Stomach (tissue), 9 donors: ENCODE data around the gene JAKMIP1. TPM values are rescaled to one million over a fixed set of nuclear protein-coding genes. Genes with fewer than 3 reads are reported as not detected.

ENCODE experiments used
- DNase-seq, 2 donors: peaks; one replicate each; pipeline versions ENCODE4 v3.0.0 to v3.0.0-alpha.2; 2013 to 2019
- H3K27ac ChIP-seq, 5 donors: fragments of 200-600 bp in 4 of 5; sonication (generic) in 4 of 5; one replicate each; pipeline ENCODE4 v1.5.1; 2013 to 2019; ENCODE audit warnings: mild to moderate bottlenecking in 1 of 5, moderate library complexity in 1 of 5
- H3K27me3 ChIP-seq, 3 donors: fragments of 200-600 bp; sonication (generic); one replicate each; pipeline ENCODE4 v1.5.1; 2017 to 2019; ENCODE audit warnings: mixed run types in 1 of 3
- H3K36me3 ChIP-seq, 4 donors: fragments of 200-600 bp; sonication (generic); 1 replicate in 3 of 4; 2 replicates in 1 of 4; pipeline ENCODE4 v1.5.1; 2016 to 2019
- H3K4me1 ChIP-seq, 4 donors: fragments of 200-600 bp; sonication (generic); one replicate each; pipeline ENCODE4 v1.5.1; 2016 to 2019
- H3K4me3 ChIP-seq, 4 donors: fragments of 200-600 bp; sonication (generic) in 3 of 4; one replicate each; pipeline ENCODE4 v1.5.1; 2016 to 2019; ENCODE audit warnings: mild to moderate bottlenecking in 1 of 4
- H3K9me3 ChIP-seq, 4 donors: fragments of 200-600 bp; sonication (generic); one replicate each; pipeline ENCODE4 v1.5.1; 2016 to 2019
- CTCF ChIP-seq, 7 experiments: fragments of 450-650 bp in 4 of 7; fragments of 200-600 bp in 3 of 7; sonication (generic) in 3 of 7; IDR thresholded peaks; one replicate each; pipeline ENCODE4 v1.5.1; 2016 to 2019; ENCODE audit warnings: antibody characterized with exemption in 7 of 7, control low read depth in 2 of 7, mild to moderate bottlenecking in 1 of 7
- EP300 ChIP-seq: sonication (generic); formaldehyde crosslinking; IDR thresholded peaks from one replicate; pipeline ENCODE4 v1.6.1; 2017; ENCODE audit warnings: antibody characterized with exemption
- POLR2A ChIP-seq, 4 donors: fragments of 450-650 bp; IDR thresholded peaks; one replicate each; pipeline ENCODE4 v1.6.1; 2016; ENCODE audit warnings: antibody characterized with exemption in 4 of 4, control low read depth in 2 of 4, mild to moderate bottlenecking in 1 of 4, moderate library complexity in 1 of 4
- POLR2AphosphoS5 ChIP-seq, 3 donors: sonication (generic); formaldehyde crosslinking; IDR thresholded peaks; one replicate each; pipeline ENCODE4 v1.6.1; 2016; ENCODE audit warnings: antibody characterized with exemption in 3 of 3
- WGBS, 5 donors: extraction: QIAGEN DNeasy Blood & Tissue Kit in 3 of 5; methylation state at CpG; one replicate each; pipeline versions ENCODE4 v1.1.5 to v1.1.7; 2013 to 2018; 5-methylcytosine and 5-hydroxymethylcytosine counted together
- intact Hi-C: fragments of 100-400 bp; cut with DNase I; formaldehyde crosslinking; loops from one replicate; pipeline ENCODE4 v1.15.1; 2023; ENCODE audit warnings: low total_unique reads
- polyA plus RNA-seq, 3 donors: library from polyadenylated mRNA; stranded (reverse); fragments of 200-250 nt; gene quantifications; one replicate each; pipeline ENCODE4 v1.2.3, GENCODE V29; 2013
- total RNA-seq, 5 donors: library from RNA; depleted of rRNA; stranded (reverse); fragments of >200 nt; gene quantifications; one replicate each; pipeline versions ENCODE4 v1.1.0 to v1.2.3, GENCODE V29; 2014 to 2016
- donor health status: healthy with polysubstance abuse.
- donor health status: Bipolar disorder and iron deficiency.
- donor health status: healthy.

The JAKMIP1 gene
- total and polyA plus RNA-seq, 8 donors = 0.18 to 10.3 (median 0.54) TPM; not detected in 2

DNA sequence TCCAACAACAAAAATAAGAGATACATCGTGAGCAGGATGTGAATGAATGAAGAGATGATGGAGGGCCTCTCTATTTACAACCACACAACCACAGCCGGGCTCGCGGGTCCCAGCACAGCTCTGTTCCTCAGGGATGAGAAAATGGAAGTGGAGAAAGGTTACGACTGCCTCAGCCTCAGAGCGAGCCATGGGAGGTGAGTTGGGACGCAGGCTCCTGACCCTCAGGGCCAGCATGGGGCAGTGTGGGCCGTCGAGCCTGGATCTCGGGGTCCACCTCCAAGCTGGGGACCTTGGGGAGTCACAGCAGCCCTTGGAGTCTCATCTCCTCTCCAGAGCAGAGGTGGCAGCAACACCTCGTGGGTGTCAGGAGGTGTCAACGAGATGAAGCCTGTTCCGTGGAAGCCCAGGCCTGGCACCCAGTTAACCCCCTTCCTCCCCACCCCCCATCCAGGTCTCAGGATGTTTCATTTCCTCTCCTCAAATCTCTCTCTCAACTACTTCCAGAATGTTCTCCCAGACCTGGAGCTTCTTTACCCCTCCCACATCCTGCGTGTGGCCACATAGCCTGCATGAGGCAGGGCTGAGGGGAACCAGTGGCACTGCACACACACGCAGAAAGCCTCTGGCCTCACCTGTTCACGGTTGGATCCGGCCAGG lies 208.1 kb downstream of the JAKMIP1 start:
- 72 to 79% (median 78%) methylated on average over 16 to 17 of the region's 17 CpGs for WGBS, 5 donors
- no peak overlapping the region for H3K27ac ChIP-seq
- no peaks in the 10 kb centered on the region for H3K4me1 ChIP-seq
- peaks cover 0 to 58% (median 4%) of the 10 kb centered on the region in 3 donors for H3K27me3 ChIP-seq
- H3K4me3 ChIP-seq = no peak overlapping the region
- H3K36me3 ChIP-seq = no peaks in the 10 kb centered on the region
- intact Hi-C loops = no loop called here
- TF ChIP-seq EP300 (no peak), POLR2A (IDR thresholded peaks at IDR 0.05) (no peak), POLR2AphosphoS5 (IDR thresholded peaks at IDR 0.05) (no peak), CTCF (IDR thresholded peaks at IDR 0.05) (no peak)
- DNase-seq = no peak
- no peaks in the 10 kb centered on the region for H3K9me3 ChIP-seq

- H3K9me3 ChIP-seq = no peaks in the 10 kb centered on the region
Measured at GRCh38 chr4:5991405-5991804, 208.9 kb downstream of the JAKMIP1 start.

DNA sequence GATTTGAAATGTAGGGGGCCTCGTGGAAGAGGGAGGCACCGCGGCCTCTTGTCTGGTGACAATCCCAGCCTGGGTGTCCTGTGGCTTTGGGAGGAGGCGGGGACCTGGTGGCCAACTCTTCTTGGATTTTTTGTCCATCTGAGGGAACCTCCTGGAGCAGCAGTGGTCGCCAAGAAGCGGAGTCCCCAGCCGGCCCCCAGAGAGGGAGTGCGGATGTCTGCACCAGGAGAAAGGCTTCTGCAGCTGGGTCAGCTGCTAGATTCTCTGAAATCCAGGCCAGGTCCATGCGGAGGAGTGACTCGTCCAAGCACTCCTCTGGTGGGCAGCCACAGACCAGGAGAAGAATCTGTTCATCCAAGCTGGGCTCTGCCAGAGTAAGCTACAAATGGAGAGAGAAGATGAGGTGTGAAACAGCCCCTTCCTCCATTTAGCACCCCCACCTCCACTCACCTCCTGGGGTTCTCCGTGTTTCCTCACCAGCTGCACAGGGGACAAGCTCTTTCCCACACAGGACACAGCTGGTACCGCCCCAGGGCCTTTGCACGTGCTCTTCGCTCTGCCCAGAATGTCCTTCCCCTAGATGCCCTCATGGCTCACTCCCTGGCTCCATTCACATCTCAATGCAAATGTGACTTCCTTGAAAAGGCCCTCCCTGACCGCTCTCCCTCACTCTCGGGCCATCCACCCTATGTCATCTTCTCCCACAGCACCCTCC lies 209.7 kb downstream of the JAKMIP1 start:
- no peaks in the 10 kb centered on the region for H3K9me3 ChIP-seq
- no peaks in the 10 kb centered on the region for H3K4me1 ChIP-seq
- intact Hi-C loops = no loop called here
- no peak overlapping the region for H3K27ac ChIP-seq
- peaks cover 0 to 58% (median 4%) of the 10 kb centered on the region in 3 donors for H3K27me3 ChIP-seq
- no peak for DNase-seq
- H3K36me3 ChIP-seq = no peaks in the 10 kb centered on the region
- 83 to 92% (median 88%) methylated on average over 16 of the region's 16 CpGs for WGBS, 5 donors
- no peak for TF ChIP-seq POLR2A (IDR thresholded peaks at IDR 0.05)
- no peak for TF ChIP-seq EP300
- no peak for TF ChIP-seq POLR2AphosphoS5 (IDR thresholded peaks at IDR 0.05)
- no peak for TF ChIP-seq CTCF (IDR thresholded peaks at IDR 0.05)
- H3K4me3 ChIP-seq = no peak overlapping the region

More at GRCh38 chr4:5991405-5991804, 208.9 kb downstream of the JAKMIP1 start:
- H3K27me3 ChIP-seq = peaks cover 0 to 58% (median 4%) of the 10 kb centered on the region in 3 donors
- H3K36me3 ChIP-seq = no peaks in the 10 kb centered on the region
- no peak for DNase-seq
- intact Hi-C loops = no loop called here
- no peaks in the 10 kb centered on the region for H3K4me1 ChIP-seq
- TF ChIP-seq POLR2AphosphoS5 (IDR thresholded peaks at IDR 0.05) = no peak
- TF ChIP-seq EP300 = no peak
- TF ChIP-seq CTCF (IDR thresholded peaks at IDR 0.05) = no peak
- TF ChIP-seq POLR2A (IDR thresholded peaks at IDR 0.05) = no peak
- 24 to 68% (median 48%) methylated on average over 1 of the region's 1 CpG for WGBS, 5 donors
- no peak overlapping the region for H3K27ac ChIP-seq
- no peak overlapping the region for H3K4me3 ChIP-seq

GRCh38 chr4:5989236-5990225 lies 210.8 kb downstream of the JAKMIP1 start:
- Histone ChIP-seq H3K9me3 (peaks cover 0 to 5% (median under 1%) of the 10 kb centered on the region in 4 donors), H3K27me3 (peaks cover 0 to 54% (median 4%) of the 10 kb centered on the region in 3 donors), H3K27ac (no peak overlapping the region), H3K36me3 (no peaks in the 10 kb centered on the region), H3K4me3 (no peak overlapping the region), H3K4me1 (no peaks in the 10 kb centered on the region)
- WGBS, 5 donors = 69 to 77% (median 74%) methylated on average over 18 of the region's 18 CpGs
- peak in 1 of 2 donors; percentile 11 for DNase-seq
- TF ChIP-seq EP300 (no peak), POLR2A (IDR thresholded peaks at IDR 0.05) (no peak), POLR2AphosphoS5 (IDR thresholded peaks at IDR 0.05) (no peak), CTCF (IDR thresholded peaks at IDR 0.05) (no peak)
- intact Hi-C loops = no loop called here
